ENCODE results near the gene GNL3L.

DNA sequence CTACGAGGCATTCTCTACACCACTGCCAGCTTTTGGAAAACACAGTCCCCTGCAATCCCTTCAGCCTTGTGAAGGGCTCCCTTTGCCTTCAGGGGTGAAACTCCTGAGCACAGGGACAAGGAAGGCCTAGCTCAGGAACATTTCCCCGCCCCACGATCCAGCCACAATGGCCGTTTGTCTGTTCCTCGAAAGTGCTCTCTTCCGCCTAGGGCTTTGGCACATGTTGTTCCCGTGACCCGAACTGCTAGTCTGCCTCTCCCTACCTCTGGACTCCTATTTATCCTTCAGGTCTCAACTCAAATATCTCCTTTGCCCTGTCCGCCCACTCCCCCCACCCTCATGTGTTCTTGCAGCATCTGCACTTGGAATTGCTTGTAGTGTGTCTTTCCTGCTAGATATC is 46.1 kb upstream of the GNL3L start:
- no peak for TF ChIP-seq JUN (CRISPR knock-in tag; IDR thresholded peaks at IDR 0.05)
- TF ChIP-seq, protein P1, sequence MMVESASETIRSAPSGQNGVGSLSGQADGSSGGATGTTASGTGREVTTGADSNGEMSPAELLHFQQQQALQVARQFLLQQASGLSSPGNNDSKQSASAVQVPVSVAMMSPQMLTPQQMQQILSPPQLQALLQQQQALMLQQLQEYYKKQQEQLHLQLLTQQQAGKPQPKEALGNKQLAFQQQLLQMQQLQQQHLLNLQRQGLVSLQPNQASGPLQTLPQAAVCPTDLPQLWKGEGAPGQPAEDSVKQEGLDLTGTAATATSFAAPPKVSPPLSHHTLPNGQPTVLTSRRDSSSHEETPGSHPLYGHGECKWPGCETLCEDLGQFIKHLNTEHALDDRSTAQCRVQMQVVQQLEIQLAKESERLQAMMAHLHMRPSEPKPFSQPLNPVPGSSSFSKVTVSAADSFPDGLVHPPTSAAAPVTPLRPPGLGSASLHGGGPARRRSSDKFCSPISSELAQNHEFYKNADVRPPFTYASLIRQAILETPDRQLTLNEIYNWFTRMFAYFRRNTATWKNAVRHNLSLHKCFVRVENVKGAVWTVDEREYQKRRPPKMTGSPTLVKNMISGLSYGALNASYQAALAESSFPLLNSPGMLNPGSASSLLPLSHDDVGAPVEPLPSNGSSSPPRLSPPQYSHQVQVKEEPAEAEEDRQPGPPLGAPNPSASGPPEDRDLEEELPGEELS (CRISPR knock-in tag; IDR thresholded peaks at IDR 0.05), result no peak
- TF ChIP-seq, protein P2, sequence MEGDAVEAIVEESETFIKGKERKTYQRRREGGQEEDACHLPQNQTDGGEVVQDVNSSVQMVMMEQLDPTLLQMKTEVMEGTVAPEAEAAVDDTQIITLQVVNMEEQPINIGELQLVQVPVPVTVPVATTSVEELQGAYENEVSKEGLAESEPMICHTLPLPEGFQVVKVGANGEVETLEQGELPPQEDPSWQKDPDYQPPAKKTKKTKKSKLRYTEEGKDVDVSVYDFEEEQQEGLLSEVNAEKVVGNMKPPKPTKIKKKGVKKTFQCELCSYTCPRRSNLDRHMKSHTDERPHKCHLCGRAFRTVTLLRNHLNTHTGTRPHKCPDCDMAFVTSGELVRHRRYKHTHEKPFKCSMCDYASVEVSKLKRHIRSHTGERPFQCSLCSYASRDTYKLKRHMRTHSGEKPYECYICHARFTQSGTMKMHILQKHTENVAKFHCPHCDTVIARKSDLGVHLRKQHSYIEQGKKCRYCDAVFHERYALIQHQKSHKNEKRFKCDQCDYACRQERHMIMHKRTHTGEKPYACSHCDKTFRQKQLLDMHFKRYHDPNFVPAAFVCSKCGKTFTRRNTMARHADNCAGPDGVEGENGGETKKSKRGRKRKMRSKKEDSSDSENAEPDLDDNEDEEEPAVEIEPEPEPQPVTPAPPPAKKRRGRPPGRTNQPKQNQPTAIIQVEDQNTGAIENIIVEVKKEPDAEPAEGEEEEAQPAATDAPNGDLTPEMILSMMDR (IDR thresholded peaks at IDR 0.05), result no peak
